GM10266 (cell line): ENCODE data around the gene SPIB.
A peak's percentile ranks its signal among the peaks of the same experiment; 100 is the strongest.

Experiments
- DNase-seq: peaks from one replicate; pipeline ENCODE4 v3.0.0; 2012; ENCODE audit errors: extremely low spot score
- CTCF ChIP-seq: IDR thresholded peaks from 2 replicates; pipeline ENCODE4 v1.5.1; 2012; ENCODE audit warnings: mild to moderate bottlenecking, low read depth; ENCODE audit not compliant: control insufficient read depth, insufficient read depth; ENCODE audit errors: missing control alignments

SPIB gene

GRCh38 chr19:50414864-50415660 lies 3.7 kb upstream of the SPIB start:
- DNase-seq = peak; percentile 91
- peak; percentile 98 for TF ChIP-seq CTCF

GRCh38 chr19:50415661-50416033 lies 3.1 kb upstream of the SPIB start:
- peak; percentile 96 for DNase-seq
- no peak for TF ChIP-seq CTCF

DNA sequence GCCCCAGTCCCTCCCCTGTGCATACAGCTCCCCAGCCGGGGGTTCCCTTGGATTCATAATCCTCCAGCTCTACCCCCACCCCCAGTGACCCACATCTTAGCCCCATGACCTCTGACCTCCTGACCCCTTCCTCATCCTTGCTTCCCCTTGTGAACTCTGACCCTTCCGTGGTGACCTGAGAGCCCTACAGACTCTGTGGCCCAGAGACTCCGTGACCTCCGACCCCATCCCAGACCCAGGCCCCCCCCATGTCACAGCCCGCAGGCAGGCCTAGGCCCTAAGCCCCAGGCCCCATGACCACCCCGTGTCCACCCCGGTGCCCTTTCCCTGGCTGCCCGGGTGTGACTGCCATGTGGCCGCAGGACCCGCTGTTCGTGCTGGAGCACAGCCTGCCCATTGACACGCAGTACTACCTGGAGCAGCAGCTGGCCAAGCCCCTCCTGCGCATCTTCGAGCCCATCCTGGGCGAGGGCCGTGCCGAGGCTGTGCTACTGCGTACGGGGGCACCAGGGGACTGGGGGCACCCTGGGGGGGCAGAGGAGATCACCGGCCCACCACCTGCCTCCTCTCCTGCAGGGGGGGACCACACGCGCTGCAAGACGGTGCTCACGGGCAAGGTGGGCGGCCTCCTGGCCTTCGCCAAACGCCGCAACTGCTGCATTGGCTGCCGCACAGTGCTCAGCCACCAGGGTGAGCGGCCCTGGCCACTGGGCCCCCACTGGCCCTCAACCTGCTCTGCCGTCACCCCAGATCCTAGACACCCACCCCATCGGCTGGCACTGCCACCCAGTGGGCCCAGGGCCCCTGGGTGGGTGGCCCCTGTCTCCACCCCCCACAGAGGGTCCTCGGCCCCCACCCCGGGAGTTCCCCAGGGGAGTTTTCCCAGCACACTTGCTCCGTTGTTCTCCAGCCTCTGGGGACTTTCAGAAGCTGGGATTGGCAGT lies 2.4 kb upstream of the SPIB start:
- no peak for TF ChIP-seq CTCF
- no peak for DNase-seq

- no peak for TF ChIP-seq CTCF
- DNase-seq = no peak
Observed at GRCh38 chr19:50417111-50418081, 1.3 kb upstream of the SPIB start.

DNA sequence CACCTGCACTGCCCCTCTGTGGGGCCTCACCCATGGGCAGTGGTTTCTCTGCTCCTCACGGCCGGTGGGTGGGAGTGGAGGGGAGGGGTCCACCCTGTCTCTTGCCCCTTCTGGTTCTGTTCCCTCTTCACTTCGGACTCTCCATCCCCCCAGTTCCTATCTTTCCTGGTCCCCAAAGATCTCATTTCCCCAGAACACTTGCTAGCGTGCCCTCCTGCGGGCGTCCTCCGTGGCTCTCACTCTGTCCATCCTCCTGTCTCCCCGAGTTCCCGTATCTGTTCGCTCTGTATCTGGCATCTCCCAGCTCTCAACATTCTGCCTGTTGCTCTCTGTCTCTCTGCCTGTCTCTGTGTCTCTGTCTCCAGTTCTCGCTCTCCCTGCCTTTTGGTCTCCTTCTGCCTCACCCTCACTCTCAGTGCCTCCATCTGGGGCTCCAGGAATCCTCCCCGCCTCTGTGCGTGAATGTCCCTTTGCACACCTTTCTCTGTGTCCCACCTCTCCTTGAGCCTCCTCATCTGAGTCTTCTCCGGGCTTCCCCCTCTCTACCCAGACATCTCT lies 363 bp downstream of the SPIB start:
- no peak for TF ChIP-seq CTCF
- no peak for DNase-seq

- DNase-seq = no peak
- no peak for TF ChIP-seq CTCF
Observed at GRCh38 chr19:50419580-50420035, 870 bp downstream of the SPIB start.
